ENCODE data around the gene GBX2. TPM values are rescaled to one million over a fixed set of nuclear protein-coding genes. Genes with fewer than 3 reads are reported as not detected.

The GBX2 gene
- total RNA-seq, 1 experiment from 2014 or later: 0.40 TPM

DNA sequence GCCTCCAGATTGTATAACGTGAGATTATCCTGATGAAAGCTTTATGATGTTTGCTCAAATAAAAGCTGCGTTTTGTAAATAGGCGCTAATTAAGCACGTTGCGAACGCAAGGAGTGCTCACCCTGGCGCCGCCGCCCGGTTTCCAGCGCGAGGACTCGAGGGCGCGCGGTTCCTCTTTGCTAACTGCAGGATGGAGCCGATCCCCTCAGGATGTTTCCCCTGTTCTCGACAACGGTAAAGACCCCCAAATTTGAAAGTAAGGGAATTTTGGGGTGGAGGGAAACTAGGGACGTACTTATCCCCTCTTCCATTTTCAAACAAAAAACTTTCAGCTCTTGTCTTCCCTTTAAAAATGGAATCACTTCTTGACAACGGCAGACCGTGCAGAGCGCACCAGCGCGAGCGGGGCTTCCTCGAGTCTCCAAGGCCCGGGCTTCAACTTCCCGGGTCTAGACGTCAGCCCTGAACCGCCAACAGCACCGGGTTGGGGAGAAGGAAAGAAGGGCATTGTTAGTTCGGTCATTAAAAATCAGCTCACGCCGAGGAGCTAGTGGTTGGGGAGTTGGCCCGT is 1.1 kb upstream of the GBX2 start:
- no peak for DNase-seq (ENCODE audit: low read depth)

DNA sequence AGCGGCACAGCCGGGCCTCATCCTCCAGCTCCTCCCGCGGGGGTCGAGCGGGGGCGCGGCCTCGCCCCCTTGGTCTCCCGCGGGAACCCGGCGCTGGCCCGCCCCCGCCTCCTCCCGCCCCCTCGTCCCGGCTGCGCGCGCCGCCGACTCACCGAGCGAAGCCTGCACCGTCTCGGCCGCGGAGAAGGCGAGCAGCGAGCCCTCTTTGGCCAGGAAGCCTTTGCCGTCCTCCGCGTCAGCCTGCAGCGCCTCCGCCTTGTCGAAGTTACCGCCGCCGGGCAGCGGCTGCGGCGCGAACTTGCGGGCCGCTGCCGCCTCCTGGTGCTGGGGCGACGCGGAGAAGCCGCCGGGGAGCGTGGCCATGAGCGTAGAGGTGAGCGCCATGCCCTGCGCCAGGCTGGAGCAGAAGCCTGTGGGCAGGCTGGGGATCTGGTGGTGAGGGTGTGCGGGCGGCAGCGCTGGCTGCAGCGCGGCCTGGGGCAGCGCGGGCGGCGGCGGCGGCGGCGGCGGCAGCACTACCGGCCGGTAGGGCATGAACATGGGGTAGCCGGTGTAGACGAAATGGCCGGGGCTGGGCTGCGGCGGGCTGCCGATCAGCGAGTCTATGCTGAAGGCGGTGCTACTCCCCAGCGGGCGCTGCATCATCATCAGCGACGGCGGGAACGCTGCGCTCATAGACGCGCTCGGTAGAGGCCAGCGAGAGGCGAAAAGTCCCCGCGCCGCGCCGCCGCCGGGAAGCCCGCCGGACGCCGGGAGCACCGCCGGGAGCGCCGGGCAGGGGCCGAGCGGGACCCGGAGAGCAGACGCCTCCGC is 683 bp downstream of the GBX2 start:
- peak; percentile 28 for DNase-seq (ENCODE audit: low read depth)

DNA sequence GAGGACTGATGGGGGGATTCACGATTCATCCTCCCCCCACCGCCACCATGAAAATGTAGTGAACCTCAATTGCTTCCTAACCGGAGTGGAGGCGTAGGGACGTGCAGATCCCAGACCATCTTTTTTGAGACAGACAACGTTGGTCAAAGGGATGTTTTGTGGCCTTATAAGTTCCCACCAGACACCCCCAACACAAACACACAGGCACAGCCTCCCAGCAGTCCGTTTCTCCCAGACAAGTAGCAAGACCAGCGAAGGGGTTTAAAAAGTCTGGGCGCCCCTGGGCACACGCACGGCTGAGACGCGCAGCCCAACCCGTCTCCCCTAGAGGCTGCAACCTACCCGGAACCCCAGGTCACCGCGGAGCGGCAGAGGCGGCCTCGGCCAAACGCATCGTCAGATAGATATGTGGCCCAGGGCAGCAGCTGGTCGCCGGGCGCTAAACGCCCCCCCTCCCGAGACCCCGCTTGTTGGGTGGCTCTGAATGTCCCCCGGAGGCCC is 1.3 kb downstream of the GBX2 start:
- no peak for DNase-seq (ENCODE audit: low read depth)

DNA sequence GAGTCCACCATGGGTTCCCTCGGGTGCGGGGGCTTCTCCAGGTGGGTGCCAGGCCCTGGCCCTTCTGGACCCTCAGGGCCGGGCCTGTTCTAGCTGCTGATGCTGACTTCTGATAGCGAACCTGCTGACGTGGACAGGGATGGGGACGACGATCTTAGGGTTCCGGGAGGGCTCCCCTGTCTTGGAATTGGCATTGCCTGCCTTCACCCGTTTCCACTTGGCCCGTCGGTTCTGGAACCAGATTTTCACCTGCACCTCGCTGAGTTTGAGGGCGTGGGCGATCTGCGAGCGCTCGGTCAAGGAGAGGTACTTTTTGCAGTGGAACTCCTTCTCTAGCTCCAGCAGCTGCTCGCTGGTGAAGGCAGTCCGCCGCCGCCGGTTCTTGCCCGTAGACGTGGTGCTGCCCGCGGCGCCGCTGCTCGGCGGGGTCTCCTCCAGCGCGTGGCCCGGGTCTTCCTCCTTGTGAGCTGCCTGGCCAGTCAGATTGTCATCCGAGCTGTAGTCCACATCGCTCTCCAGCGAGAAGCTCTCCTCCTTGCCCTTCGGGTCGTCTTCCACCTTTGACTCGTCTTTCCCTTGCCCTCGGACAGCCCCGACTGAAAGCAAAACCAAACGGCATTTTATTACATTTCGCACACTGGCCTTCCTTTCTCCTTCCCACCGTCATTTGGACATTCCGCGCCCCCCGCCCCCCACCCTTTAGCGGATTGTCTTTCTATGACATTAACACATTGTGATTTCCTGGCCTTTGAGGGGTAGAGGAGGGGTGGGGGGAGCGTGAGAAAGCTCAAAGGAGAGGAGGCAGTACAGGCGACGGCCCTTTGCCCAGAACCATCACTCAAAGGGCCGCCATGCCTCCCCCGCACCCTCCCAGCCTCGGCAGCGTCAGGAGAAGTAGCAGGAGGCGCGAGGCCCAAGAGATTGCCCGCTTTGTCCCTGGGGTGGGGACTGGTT is 2.1 kb downstream of the GBX2 start:
- no peak for DNase-seq (ENCODE audit: low read depth)

DNA sequence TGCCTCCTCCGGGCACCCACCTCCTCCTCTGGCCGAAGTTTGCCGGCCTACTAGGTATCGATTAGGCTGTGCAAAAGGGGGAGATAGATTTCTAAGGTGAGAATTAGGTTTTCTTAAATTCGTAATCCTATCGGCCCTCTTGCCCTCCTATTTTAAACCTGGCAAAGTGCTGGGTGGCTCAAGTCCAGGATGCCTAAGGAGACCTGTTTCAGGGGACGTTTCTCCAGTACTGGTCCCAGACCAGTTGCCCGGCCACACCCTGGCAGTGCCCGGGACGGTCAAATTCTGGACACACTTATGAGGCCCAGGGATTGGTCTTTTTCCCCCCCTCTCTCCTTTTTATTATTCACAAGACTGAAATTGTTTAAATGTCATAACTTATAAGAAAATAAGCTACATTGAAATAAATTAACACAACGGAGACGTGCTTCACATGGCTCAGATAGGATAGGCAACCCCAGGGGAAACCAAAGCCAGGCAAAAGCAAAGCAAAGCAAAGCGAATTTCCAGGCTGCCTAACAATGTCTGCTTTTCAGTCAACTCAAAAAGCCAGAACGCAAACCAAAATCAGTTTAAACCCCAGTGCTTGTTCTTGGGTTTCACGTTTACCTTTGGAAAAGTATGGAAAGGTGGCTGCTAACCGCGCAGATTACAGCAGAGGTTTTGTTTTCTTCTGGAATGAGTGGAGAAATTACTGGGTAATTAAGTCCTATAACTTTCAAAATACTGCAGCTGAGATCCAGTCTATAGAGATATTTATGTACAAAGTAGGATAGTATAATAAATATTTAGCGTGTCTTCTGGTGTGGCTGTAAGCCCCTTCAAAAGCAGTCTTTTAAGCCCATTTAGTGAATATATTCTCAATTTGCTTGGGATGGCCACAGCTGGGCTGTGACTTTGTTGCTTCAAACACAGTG is 3.0 kb downstream of the GBX2 start:
- no peak for DNase-seq (ENCODE audit: low read depth)

DNA sequence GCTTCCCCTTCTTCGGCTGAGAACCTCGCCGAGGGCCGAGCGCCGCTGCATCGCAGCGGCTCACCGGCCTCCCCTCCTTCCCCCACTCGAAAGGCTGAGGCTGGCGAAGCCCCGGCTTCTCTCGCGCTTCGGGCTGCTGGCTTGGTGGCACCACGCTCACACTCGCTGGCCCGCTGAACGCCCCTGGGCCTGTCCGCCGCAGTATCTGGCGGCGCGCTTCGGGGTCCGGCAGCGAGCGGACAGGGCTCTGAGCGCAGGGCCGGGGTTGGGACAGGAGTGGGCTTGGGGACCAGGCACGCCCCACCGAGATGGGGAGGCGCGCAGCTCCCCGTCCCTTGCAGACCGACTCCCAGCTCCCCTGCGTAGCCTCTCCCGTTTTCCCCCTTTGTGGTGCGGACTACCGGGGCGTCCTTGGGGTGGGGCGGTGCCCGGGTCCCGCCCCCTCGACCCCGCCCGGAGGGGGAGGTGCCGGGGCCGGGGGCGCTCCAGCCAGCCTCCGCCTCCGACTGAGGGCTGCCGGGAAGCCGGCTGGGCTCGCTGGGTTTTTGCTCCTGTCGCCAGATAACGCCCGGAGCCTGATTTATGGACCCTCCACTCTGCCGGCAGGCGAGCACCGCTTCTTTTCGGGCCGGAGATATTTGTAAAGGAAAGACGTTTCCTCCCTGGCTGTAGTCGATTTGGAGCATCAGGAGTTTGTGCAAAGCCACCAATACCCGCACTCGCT is 3.8 kb downstream of the GBX2 start:
- no peak for DNase-seq (ENCODE audit: low read depth)

DNA sequence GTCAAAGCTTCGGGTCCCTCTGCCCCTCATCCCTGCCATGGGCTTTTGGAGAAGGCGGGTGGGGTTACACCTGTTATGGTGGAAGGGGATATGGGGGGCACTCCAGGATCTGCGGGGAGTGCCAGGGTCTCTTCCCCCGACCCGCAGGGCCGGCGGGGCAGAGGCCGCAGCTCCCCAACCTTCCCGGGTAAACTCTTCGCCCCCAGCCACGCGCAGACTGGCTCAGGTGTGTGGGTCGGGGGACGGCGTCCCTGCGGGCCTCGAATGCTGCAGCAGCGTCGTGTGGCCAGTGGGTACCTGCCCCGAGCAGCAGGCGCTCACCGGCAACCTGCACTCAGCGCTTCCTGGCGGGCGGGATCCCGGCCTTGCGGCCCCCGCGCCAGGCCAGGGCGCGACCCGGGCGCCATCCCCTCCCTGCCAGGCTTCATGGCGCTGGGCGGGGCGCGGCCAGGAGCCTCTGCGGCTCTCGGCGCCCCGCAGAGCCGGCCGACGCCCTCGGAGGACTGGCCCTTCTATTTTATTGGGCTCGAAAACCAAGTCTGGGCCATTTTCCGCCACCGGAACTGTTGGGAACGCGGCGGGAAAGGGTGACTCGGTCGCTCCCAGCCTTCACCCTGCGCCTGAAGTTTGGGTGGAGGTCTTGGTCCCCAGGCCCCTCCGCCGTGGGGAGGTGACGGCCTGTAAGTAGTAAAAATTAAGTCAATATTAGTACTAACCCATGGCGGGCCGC is 4.5 kb downstream of the GBX2 start:
- no peak for DNase-seq (ENCODE audit: low read depth)

DNA sequence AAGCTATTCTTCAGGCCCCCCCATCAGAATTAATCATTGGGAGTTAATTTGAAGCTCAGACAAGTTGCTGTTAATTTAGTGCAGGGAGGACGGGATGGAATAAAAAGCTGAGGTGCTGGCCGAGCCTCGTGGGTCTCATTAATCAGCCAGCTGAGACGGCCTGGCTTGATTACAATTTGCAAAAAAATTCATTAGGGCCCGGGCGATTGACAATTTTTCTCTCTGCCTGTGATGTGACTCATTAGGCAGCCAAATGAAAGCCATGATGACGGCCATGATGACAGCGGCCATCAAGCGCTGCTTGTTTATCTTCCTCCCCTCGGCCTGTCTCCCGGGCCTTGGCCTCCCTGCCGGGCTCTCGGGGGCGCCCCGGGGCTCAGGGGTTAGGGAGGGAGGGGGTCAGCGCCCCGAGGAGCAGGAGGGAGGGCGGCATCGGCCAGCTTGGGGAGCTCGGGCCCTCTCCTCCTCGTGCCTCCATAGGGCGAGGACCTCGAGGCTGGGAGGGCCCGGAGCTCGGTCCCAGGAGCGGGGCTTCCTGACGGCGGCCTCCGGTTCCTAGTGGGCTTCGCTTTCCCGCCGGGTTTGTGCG is 5.2 kb downstream of the GBX2 start:
- DNase-seq (ENCODE audit: low read depth): no peak

DNA sequence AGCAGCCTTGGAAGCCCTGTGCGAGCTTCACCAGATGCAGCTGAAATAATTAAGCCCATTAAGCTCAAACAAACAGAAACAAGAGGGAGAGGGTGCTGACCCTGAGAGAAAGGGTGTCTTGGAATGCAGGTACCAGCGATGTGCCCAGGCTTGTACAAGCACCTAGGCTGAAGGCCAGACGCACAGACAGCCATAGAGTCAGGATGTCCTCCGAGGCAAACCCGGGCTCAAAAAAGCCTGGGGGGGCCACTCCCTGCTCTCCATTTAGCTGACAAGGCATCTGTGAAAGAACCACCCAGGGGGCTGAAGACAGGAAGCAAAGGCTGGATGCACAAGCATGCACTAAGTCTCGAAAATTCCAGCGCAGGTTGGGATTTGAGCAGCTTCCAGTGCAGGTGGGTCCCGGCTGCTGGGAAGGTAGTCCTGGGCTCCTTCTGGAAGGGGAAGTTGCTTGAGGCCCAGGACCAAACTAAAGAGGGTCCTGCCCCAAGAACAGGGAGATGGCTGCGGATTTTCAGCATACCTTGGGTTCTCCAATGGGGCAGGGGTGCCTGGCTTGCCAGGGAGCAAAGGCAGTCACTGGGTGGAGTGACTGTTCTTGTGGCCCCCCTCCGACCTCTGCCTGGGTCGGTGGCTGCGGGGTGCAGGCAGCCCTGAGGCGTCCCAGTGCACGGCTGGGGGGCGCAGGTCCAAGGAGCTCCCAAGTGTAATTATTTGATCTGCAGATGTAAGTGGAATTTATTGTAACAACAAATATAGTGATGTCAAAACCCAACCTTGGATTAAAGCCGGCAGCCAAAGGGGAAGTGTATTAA is 5.9 kb downstream of the GBX2 start:
- no peak for DNase-seq (ENCODE audit: low read depth)

DNA sequence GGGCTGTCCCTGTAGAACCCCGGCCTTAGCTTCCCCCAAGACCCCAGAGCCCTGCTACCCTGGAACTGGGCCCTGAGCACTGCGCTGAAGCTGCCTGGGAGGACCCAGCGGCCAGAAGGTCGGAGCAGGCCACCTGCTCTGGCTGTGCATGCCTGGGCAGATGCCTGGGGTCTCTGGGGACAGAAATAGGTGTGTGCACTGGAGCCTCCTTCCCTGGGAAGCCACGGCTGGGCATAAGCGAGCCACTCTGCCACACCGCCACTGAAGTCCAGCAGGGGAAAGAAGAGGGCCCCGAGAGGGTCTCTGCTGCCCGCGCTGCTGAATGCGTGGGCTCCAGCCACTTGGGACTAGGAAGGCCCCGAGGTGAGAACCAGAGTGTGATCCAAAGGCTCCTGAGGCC is 6.7 kb downstream of the GBX2 start:
- DNase-seq (ENCODE audit: low read depth): no peak

DNA sequence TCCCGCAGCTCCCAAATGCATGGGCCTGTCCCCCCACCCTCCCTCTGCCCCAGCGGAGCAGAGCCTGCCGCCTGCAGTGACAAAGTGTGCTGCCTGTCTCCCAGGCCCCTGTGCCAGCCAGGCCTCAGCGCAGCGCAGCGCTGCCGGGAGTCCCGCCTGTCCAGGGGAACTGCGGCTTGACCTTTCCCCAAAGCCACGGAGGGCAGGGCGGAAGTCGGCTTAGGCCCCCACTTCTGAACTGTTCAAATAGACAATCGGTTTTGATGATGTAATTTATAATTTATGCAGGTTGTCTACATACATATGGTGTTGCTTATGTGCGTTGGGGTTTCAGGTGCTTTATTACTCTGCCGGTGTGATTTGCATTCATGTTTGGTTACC is 7.1 kb downstream of the GBX2 start:
- DNase-seq (ENCODE audit: low read depth): no peak

DNA sequence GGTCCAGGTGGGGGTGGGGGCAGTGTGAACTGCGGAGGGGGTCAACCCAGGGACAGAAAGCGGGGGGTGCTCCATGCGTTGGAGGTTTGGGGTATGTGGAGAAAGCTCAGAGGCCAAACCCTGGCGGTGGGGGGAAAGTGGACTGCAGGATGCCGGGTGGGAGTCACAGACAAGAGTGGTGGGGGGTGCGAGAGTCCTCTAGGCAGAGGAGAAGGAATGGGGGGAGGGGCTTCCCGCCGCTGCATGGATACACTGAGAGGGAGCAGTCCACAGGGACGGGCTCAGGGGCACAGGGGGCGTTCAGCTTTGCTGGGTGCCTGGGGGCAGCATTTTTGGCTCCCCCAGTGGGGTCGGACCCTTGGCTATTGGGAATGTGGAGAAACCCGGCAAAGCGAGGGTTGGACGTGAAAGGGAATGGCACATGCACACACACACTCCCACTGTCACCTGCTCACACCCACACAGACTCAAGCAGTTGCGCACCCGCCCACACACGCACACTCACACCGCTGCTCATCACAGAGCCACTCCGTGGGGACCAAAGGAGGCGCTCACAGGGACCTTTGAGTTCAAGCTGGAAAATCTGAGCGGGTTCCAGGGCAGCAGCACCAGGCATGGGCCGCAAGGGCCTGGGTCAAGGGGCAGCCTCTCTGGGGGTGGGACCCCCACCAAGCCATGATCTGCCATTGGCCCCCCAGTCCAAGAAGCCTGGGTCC is 7.7 kb downstream of the GBX2 start:
- DNase-seq (ENCODE audit: low read depth): no peak

DNA sequence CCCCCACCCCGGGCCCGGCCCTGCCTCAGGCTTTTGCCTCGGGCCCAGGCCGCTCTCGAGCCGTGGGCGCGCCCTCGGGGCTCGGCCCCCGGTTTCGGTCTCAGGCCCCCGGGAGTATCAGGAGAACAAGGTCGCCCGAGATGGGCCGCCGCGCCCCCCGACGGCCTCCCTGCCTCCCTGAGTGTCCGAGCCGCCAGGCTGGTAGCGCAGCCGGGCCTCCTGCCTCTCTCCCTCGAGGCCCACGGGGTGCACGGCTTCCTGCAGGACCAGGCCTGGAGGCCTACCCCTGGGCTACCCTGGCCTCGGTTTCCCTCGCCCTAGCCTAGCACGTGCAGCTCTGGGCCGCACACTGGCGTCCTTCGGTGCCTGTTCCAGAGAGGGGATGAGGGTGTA is 8.4 kb downstream of the GBX2 start:
- no peak for DNase-seq (ENCODE audit: low read depth)

DNA sequence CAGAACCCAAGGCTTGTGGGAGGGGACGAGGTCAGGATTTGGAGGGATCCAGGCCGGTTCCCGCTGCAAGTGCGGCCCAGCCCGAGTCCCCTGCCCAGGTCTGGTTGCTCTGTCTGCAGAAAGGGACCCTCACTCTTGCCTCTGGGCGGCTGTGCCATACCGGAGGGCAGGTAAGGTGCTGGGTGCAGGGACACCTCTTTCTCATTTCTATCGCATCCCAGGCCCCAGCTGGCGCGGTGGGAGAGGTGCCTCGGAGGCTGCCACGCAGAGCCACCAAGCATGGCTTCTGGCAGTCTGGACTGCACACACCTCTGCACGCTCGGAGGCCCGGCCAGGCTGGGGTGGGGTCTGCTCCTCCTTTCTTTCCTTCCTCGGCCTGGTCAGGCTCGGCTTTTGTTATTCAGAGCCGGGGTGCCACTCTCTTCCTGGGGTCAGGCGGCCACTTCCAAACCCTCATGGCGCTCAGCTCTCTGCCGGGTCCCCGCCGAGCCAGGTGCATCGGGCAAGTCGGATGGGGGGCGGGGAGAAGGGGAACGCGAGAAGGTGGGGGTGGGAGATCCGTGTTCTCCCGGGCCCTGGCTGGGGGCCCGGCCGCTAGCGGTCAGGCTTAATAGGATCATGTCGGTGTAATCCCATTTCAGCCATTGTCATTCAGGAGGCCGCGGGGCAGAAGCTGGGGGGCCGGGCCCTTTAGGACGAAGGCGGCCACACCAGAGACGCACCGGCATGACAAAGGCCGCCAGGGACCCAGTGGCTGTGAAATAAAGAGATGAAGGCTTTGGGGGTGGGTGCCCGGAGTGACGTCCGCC is 9.0 kb downstream of the GBX2 start:
- DNase-seq (ENCODE audit: low read depth): no peak

DNA sequence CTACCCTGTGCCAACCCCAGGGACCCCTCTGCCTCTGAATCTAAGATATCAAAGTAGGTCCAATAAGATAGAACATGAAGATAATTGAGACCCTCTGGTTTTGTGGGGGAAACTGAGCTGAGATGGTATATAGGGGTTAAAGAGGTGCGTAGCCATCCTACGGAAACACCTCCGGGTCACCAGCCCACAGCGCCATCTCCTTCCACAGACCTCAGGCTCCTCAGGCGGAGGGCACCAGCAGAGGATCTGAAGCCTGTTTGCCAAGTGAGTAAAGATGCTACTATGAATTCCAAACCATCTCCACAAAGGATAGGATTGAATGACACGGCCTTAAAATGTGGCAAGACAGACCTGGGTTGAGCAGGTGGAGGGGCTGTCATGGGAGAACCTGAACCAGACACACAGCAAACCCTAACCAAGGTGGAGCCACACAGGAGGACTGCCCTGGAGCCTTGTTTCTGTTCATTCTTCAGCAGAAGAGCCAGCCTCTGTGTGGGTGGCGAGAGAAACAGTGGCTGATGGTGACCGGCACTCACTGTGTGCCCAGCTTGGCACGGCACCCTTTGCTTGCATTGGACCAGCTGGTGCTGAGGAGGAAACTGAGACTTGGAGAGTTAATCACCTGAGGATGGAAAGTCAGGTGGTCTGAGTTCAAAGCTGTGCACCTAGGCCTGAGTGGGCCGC is 10.2 kb downstream of the GBX2 start:
- no peak for DNase-seq (ENCODE audit: low read depth)

DNA sequence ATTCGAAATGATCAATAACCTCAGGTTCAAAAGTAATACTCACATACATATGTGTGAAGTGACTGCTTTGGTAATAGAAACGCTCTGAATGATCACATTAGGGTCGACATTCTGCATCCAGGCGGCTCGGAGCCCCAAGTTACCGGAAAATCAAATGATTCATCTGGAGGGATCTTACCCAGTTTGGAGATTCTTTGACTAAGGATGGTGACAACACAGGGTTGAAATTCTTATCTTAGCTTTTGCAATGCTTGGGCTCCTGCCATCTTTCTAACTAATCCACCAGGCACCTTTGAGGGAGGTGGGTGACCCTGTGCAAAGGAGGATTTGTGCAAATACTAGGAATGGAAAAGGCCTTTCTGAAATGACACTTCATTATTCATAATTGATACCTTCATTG is 10.8 kb downstream of the GBX2 start:
- no peak for DNase-seq (ENCODE audit: low read depth)

DNA sequence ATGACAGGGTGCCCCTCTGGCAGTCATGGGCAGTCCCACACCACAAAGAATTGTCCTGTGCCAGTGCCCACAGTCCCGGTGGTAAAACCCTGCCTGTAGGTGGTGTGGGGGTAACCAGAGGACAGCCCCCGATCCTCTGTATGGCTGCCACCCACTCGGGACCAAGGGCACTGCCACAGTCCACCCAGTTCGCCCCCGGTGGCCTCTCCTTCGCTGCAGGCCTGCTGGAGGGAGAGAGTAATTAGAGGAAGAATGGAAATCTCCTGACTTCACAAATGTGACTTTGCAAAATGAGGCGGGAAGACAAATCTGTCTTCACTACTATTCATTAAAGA is 11.4 kb downstream of the GBX2 start:
- DNase-seq (ENCODE audit: low read depth): no peak

Measured in LHCN-M2 (cell line).